ENCODE data around the gene DBF4.

Gene DBF4

GRCh38 chr7:87833130-87833529 lies 43.2 kb upstream of the DBF4 start:
- no peak overlapping the region for H3K14ac ChIP-seq (ENCODE audit: low read length in 2 of 2)
- no peaks in the 10 kb centered on the region for H3K79me1 ChIP-seq (replicated peaks; ENCODE audit: low read length, poor library complexity, severe bottlenecking)
- no peaks in the 10 kb centered on the region for H3K27me3 ChIP-seq (ENCODE audit: control insufficient read depth in 1 of 2, insufficient read depth in 1 of 2, low read length in 2 of 2)
- H3K18ac ChIP-seq (ENCODE audit: low read depth in 1 of 2, low read length in 2 of 2) = no peak overlapping the region
- H4K8ac ChIP-seq (ENCODE audit: low read length) = no peak overlapping the region
- H3K4me1 ChIP-seq (ENCODE audit: control insufficient read depth, insufficient read depth, low read depth, low read length) = no peaks in the 10 kb centered on the region
- no peak overlapping the region for H2BK15ac ChIP-seq (ENCODE audit: low read depth, poor library complexity, severe bottlenecking)
- H2BK12ac ChIP-seq (ENCODE audit: low read length in 2 of 2) = no peak overlapping the region
- WGBS = 78% methylated on average over 1 of the region's 1 CpG
- no peak overlapping the region for H3K4me3 ChIP-seq (ENCODE audit: insufficient read depth in 1 of 2, low read depth in 1 of 2, low read length in 2 of 2)
- H2AK5ac ChIP-seq (ENCODE audit: low read length, severe bottlenecking) = no peak overlapping the region
- no peak overlapping the region for H2BK120ac ChIP-seq (ENCODE audit: low read depth, low read length)
- no peak overlapping the region for H2BK5ac ChIP-seq (ENCODE audit: low read depth, low read length, poor library complexity, severe bottlenecking)
- H3K27ac ChIP-seq (ENCODE audit: low read length, poor library complexity, severe bottlenecking) = no peak overlapping the region
- no peak overlapping the region for H3K9ac ChIP-seq (ENCODE audit: low read length)
- H3K4me2 ChIP-seq (ENCODE audit: low read length, poor library complexity, severe bottlenecking) = no peak overlapping the region
- no peak overlapping the region for H3K23ac ChIP-seq (ENCODE audit: low read length in 2 of 2)
- H3K36me3 ChIP-seq (ENCODE audit: control insufficient read depth in 1 of 2, insufficient read depth in 2 of 2, low read depth in 1 of 2, low read length in 2 of 2) = peaks cover 0 to 13% of the 10 kb centered on the region in 2 experiments
- peaks cover 2% of the 10 kb centered on the region for H3K9me3 ChIP-seq (ENCODE audit: control insufficient read depth, low read length)
- DNase-seq = no peak
- H3K4ac ChIP-seq (ENCODE audit: low read depth in 1 of 2, low read length in 2 of 2) = no peak overlapping the region
- no peak overlapping the region for H4K91ac ChIP-seq (ENCODE audit: low read length)
- no peak overlapping the region for H2AFZ ChIP-seq (ENCODE audit: low read depth, low read length)

DNA sequence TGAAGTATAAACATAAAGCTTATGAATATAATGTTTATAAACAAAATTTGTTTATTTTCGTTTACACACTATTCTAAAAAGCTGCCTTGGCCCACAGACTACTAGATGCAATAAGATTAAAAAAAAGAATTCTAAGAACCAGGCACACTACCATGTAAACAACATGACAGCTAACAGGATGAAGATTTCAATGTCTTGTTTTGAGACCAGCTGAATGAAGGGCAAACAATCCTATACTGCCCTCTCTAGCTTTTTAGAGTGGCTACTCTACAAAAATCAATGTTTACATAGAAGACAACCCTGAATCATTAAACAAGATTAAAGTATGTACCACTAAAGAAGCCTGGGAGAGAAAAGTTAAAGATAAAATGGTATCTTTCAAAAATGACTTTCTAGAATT lies 38.7 kb upstream of the DBF4 start:
- no peaks in the 10 kb centered on the region for H3K4me1 ChIP-seq (ENCODE audit: control insufficient read depth, insufficient read depth, low read depth, low read length)
- no peaks in the 10 kb centered on the region for H3K9me3 ChIP-seq (ENCODE audit: control insufficient read depth, low read length)
- no peaks in the 10 kb centered on the region for H3K79me1 ChIP-seq (replicated peaks; ENCODE audit: low read length, poor library complexity, severe bottlenecking)
- no peak overlapping the region for H2BK5ac ChIP-seq (ENCODE audit: low read depth, low read length, poor library complexity, severe bottlenecking)
- no CpG with 5 or more reads among the region's 1 CpG for WGBS
- H3K23ac ChIP-seq (ENCODE audit: low read length in 2 of 2) = no peak overlapping the region
- H3K4me3 ChIP-seq (ENCODE audit: insufficient read depth in 1 of 2, low read depth in 1 of 2, low read length in 2 of 2) = no peak overlapping the region
- no peak overlapping the region for H2AFZ ChIP-seq (ENCODE audit: low read depth, low read length)
- no peak overlapping the region for H3K14ac ChIP-seq (ENCODE audit: low read length in 2 of 2)
- no peak overlapping the region for H3K18ac ChIP-seq (ENCODE audit: low read depth in 1 of 2, low read length in 2 of 2)
- H2BK15ac ChIP-seq (ENCODE audit: low read depth, poor library complexity, severe bottlenecking) = no peak overlapping the region
- DNase-seq = peak; percentile 28
- no peaks in the 10 kb centered on the region for H3K27me3 ChIP-seq (ENCODE audit: control insufficient read depth in 1 of 2, insufficient read depth in 1 of 2, low read length in 2 of 2)
- H3K36me3 ChIP-seq (ENCODE audit: control insufficient read depth in 1 of 2, insufficient read depth in 2 of 2, low read depth in 1 of 2, low read length in 2 of 2) = peaks cover 0 to 8% of the 10 kb centered on the region in 2 experiments
- no peak overlapping the region for H3K4me2 ChIP-seq (ENCODE audit: low read length, poor library complexity, severe bottlenecking)
- H3K27ac ChIP-seq (ENCODE audit: low read length, poor library complexity, severe bottlenecking) = no peak overlapping the region
- no peak overlapping the region for H2BK12ac ChIP-seq (ENCODE audit: low read length in 2 of 2)
- no peak overlapping the region for H4K91ac ChIP-seq (ENCODE audit: low read length)
- H3K4ac ChIP-seq (ENCODE audit: low read depth in 1 of 2, low read length in 2 of 2) = no peak overlapping the region
- no peak overlapping the region for H2AK5ac ChIP-seq (ENCODE audit: low read length, severe bottlenecking)
- H4K8ac ChIP-seq (ENCODE audit: low read length) = no peak overlapping the region
- no peak overlapping the region for H2BK120ac ChIP-seq (ENCODE audit: low read depth, low read length)
- no peak overlapping the region for H3K9ac ChIP-seq (ENCODE audit: low read length)

DNA sequence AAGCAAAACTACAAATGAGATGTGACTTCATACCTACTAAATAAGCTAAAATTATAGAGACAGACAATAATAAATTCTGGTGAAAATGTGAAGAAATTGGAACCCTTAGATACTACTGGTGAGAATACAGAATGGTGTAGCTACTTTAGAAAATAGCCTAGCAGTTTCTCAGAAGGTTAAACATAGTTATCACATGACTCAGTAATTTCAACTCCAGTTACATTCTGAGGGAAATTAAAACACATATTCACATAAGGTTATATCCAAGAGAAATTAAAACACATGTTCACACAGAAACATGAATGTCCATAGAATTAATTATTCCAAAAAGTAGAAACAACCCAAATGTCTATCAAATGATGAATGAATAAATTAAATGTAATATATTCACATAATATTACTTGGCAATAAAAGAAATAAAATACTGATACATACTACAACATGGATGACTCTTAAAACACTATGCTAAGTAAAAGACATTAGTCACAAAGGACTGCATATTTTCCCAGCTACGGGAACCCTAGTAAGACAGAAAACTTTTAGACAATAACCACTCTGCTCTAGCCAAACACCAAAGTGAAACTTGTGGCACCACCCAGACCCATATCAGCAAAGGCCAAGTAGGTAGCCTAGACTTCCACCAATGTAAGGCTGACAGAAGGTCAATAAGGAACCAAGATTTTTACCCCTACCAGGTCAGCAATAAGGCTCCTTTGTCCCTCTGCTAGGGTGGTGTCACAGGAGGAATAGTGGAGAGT lies 25.3 kb upstream of the DBF4 start:
- Histone ChIP-seq H3K4me2 (ENCODE audit: low read length, poor library complexity, severe bottlenecking) (no peak overlapping the region), H3K9ac (ENCODE audit: low read length) (no peak overlapping the region), H4K91ac (ENCODE audit: low read length) (no peak overlapping the region), H2BK5ac (ENCODE audit: low read depth, low read length, poor library complexity, severe bottlenecking) (no peak overlapping the region), H3K36me3 (ENCODE audit: control insufficient read depth in 1 of 2, insufficient read depth in 2 of 2, low read depth in 1 of 2, low read length in 2 of 2) (peaks cover 0 to 45% of the 10 kb centered on the region in 2 experiments), H3K18ac (ENCODE audit: low read depth in 1 of 2, low read length in 2 of 2) (no peak overlapping the region), H3K4me3 (ENCODE audit: insufficient read depth in 1 of 2, low read depth in 1 of 2, low read length in 2 of 2) (no peak overlapping the region), H3K23ac (ENCODE audit: low read length in 2 of 2) (no peak overlapping the region), H4K8ac (ENCODE audit: low read length) (no peak overlapping the region), H3K9me3 (ENCODE audit: control insufficient read depth, low read length) (peaks cover 24% of the 10 kb centered on the region), H3K4me1 (ENCODE audit: control insufficient read depth, insufficient read depth, low read depth, low read length) (peaks cover 3% of the 10 kb centered on the region), H2AFZ (ENCODE audit: low read depth, low read length) (no peak overlapping the region), H3K14ac (ENCODE audit: low read length in 2 of 2) (peak overlapping the region in 1 of 2 experiments; percentile 51), H2BK120ac (ENCODE audit: low read depth, low read length) (no peak overlapping the region), H2BK12ac (ENCODE audit: low read length in 2 of 2) (no peak overlapping the region), H3K27me3 (ENCODE audit: control insufficient read depth in 1 of 2, insufficient read depth in 1 of 2, low read length in 2 of 2) (no peaks in the 10 kb centered on the region), H3K4ac (ENCODE audit: low read depth in 1 of 2, low read length in 2 of 2) (no peak overlapping the region), H3K79me1 (replicated peaks; ENCODE audit: low read length, poor library complexity, severe bottlenecking) (peaks cover 9% of the 10 kb centered on the region), H2BK15ac (ENCODE audit: low read depth, poor library complexity, severe bottlenecking) (no peak overlapping the region), H2AK5ac (ENCODE audit: low read length, severe bottlenecking) (no peak overlapping the region), H3K27ac (ENCODE audit: low read length, poor library complexity, severe bottlenecking) (no peak overlapping the region)
- WGBS = 90% methylated on average over 1 of the region's 1 CpG
- DNase-seq = no peak

GRCh38 chr7:87852306-87852705 lies 24.0 kb upstream of the DBF4 start:
- DNase-seq = no peak
- Histone ChIP-seq H3K23ac (ENCODE audit: low read length in 2 of 2) (no peak overlapping the region), H3K4ac (ENCODE audit: low read depth in 1 of 2, low read length in 2 of 2) (no peak overlapping the region), H3K4me1 (ENCODE audit: control insufficient read depth, insufficient read depth, low read depth, low read length) (peaks cover 3% of the 10 kb centered on the region), H2AFZ (ENCODE audit: low read depth, low read length) (no peak overlapping the region), H2AK5ac (ENCODE audit: low read length, severe bottlenecking) (no peak overlapping the region), H3K79me1 (replicated peaks; ENCODE audit: low read length, poor library complexity, severe bottlenecking) (peaks cover 9% of the 10 kb centered on the region), H2BK15ac (ENCODE audit: low read depth, poor library complexity, severe bottlenecking) (no peak overlapping the region), H2BK120ac (ENCODE audit: low read depth, low read length) (no peak overlapping the region), H3K14ac (ENCODE audit: low read length in 2 of 2) (no peak overlapping the region), H2BK5ac (ENCODE audit: low read depth, low read length, poor library complexity, severe bottlenecking) (no peak overlapping the region), H3K36me3 (ENCODE audit: control insufficient read depth in 1 of 2, insufficient read depth in 2 of 2, low read depth in 1 of 2, low read length in 2 of 2) (peaks cover 0 to 49% of the 10 kb centered on the region in 2 experiments), H3K4me2 (ENCODE audit: low read length, poor library complexity, severe bottlenecking) (no peak overlapping the region), H3K27me3 (ENCODE audit: control insufficient read depth in 1 of 2, insufficient read depth in 1 of 2, low read length in 2 of 2) (no peaks in the 10 kb centered on the region), H3K27ac (ENCODE audit: low read length, poor library complexity, severe bottlenecking) (no peak overlapping the region), H4K91ac (ENCODE audit: low read length) (no peak overlapping the region), H3K9me3 (ENCODE audit: control insufficient read depth, low read length) (peaks cover 24% of the 10 kb centered on the region), H3K9ac (ENCODE audit: low read length) (no peak overlapping the region), H2BK12ac (ENCODE audit: low read length in 2 of 2) (no peak overlapping the region), H4K8ac (ENCODE audit: low read length) (no peak overlapping the region), H3K4me3 (ENCODE audit: insufficient read depth in 1 of 2, low read depth in 1 of 2, low read length in 2 of 2) (no peak overlapping the region), H3K18ac (ENCODE audit: low read depth in 1 of 2, low read length in 2 of 2) (no peak overlapping the region)
- WGBS = 92% methylated on average over 6 of the region's 6 CpGs
